HEK293T (cell line): Measurements from ENCODE around the gene ARHGEF35.

Experiments used
- CTCF ChIA-PET: fragments of 350-600 bp; formaldehyde crosslinking; extraction: SDS; loops from one replicate; lab custom pipeline; 2021; ENCODE audit warnings: antibody characterized with exemption, inconsistent platforms; lab: Yijun Ruan, JAX
- POLR2A ChIA-PET: fragments of 350-600 bp; formaldehyde crosslinking; extraction: SDS; loops from one replicate; lab custom pipeline; 2020; ENCODE audit warnings: antibody characterized with exemption, inconsistent platforms; lab: Yijun Ruan, JAX
- DNase-seq: peaks from one replicate; pipeline ENCODE4 v3.0.0; 2012; ENCODE audit warnings: mixed read lengths; ENCODE audit errors: extremely low spot score
- ARNT ChIP-seq: fragments of 450-650 bp; IDR thresholded peaks from 2 replicates; pipeline ENCODE4 v1.6.1; 2017; ENCODE audit warnings: mild to moderate bottlenecking
- BHLHE40 ChIP-seq: fragments of 450-650 bp; IDR thresholded peaks from 2 replicates; pipeline ENCODE4 v1.6.1; 2016; ENCODE audit warnings: mild to moderate bottlenecking, moderate library complexity, borderline replicate concordance
- CTBP1 ChIP-seq: fragments of 450-650 bp; IDR thresholded peaks from 2 replicates; pipeline ENCODE4 v1.6.1; 2016; ENCODE audit warnings: borderline replicate concordance
- ELF4 ChIP-seq: fragments of 450-650 bp; IDR thresholded peaks from 2 replicates; pipeline ENCODE4 v1.6.1; 2017; ENCODE audit warnings: antibody characterized with exemption
- FOXA1 ChIP-seq: fragments of 450-650 bp; IDR thresholded peaks from 2 replicates; pipeline ENCODE4 v1.6.1; 2016; ENCODE audit warnings: mild to moderate bottlenecking
- FOXK2 ChIP-seq: fragments of 450-650 bp; IDR thresholded peaks from 2 replicates; pipeline ENCODE4 v1.6.1; 2016; ENCODE audit warnings: mild to moderate bottlenecking
- FOXM1 ChIP-seq: fragments of 450-650 bp; IDR thresholded peaks from 2 replicates; pipeline ENCODE4 v1.6.1; 2017; ENCODE audit warnings: mild to moderate bottlenecking, borderline replicate concordance
- HDGF ChIP-seq: fragments of 450-650 bp; IDR thresholded peaks from 2 replicates; pipeline ENCODE4 v1.6.1; 2017; ENCODE audit warnings: antibody characterized with exemption, borderline replicate concordance
- L3MBTL2 ChIP-seq: fragments of 450-650 bp; conservative IDR thresholded peaks from 2 replicates; pipeline ENCODE4 v1.6.1; 2016; ENCODE audit warnings: mild to moderate bottlenecking
- LEF1 ChIP-seq: fragments of 450-650 bp; IDR thresholded peaks from 2 replicates; pipeline ENCODE4 v1.6.1; 2017; ENCODE audit warnings: mild to moderate bottlenecking, borderline replicate concordance
- NFRKB ChIP-seq: fragments of 450-650 bp; IDR thresholded peaks from 2 replicates; pipeline ENCODE4 v1.6.1; 2016; ENCODE audit warnings: mild to moderate bottlenecking, moderate library complexity
- PKNOX1 ChIP-seq: fragments of 450-650 bp; IDR thresholded peaks from 2 replicates; pipeline ENCODE4 v1.6.1; 2016
- SP1 ChIP-seq: fragments of 450-650 bp; IDR thresholded peaks from 2 replicates; pipeline ENCODE4 v1.6.1; 2017
- SUZ12 ChIP-seq: fragments of 450-650 bp; IDR thresholded peaks from 2 replicates; pipeline ENCODE4 v1.6.1; 2016; ENCODE audit warnings: mild to moderate bottlenecking
- TARDBP ChIP-seq: fragments of 450-650 bp; IDR thresholded peaks from 2 replicates; pipeline ENCODE4 v1.6.1; 2016
- ZNF384 ChIP-seq: fragments of 450-650 bp; IDR thresholded peaks from 2 replicates; pipeline ENCODE4 v1.6.1; 2016

ARHGEF35 gene

GRCh38 chr7:144148224-144148827, 47.3 kb downstream of the ARHGEF35 start:
- no peak for TF ChIP-seq BHLHE40
- no peak for TF ChIP-seq ELF4
- TF ChIP-seq FOXK2 = no peak
- TF ChIP-seq LEF1 = no peak
- TF ChIP-seq FOXA1 = no peak
- no peak for TF ChIP-seq ARNT
- TF ChIP-seq HDGF = no peak
- TF ChIP-seq SP1 = no peak
- TF ChIP-seq TARDBP = no peak
- TF ChIP-seq FOXM1 = no peak
- no peak for TF ChIP-seq CTBP1
- no peak for TF ChIP-seq NFRKB
- TF ChIP-seq L3MBTL2 = no peak
- no peak for TF ChIP-seq ZNF384
- no peak for DNase-seq
- CTCF ChIA-PET = interaction anchor here (0.9 kb wide), 1 partner anchor 20 kb away, joined by 4 read pairs; no protein-coding TSS in a partner anchor
- POLR2A ChIA-PET = no interaction called here

GRCh38 chr7:144144426-144144825, 51.2 kb downstream of the ARHGEF35 start:
- DNase-seq = no peak
- CTCF ChIA-PET = no interaction called here
- TF ChIP-seq TARDBP (no peak), FOXA1 (no peak), HDGF (no peak), SP1 (no peak), ZNF384 (no peak), CTBP1 (no peak), FOXK2 (no peak), NFRKB (no peak), FOXM1 (no peak)
- POLR2A ChIA-PET = no interaction called here

GRCh38 chr7:144142187-144142586, 53.4 kb downstream of the ARHGEF35 start:
- ChIA-PET POLR2A (no interaction called here), CTCF (no interaction called here)
- no peak for TF ChIP-seq SUZ12
- DNase-seq = no peak

GRCh38 chr7:144137501-144137900, 58.1 kb downstream of the ARHGEF35 start:
- CTCF ChIA-PET = no interaction called here
- POLR2A ChIA-PET = no interaction called here

More at GRCh38 chr7:144137501-144137900, 58.1 kb downstream of the ARHGEF35 start:
- TF ChIP-seq FOXM1 (no peak), CTBP1 (no peak), HDGF (no peak), BHLHE40 (no peak), ZNF384 (no peak), TARDBP (no peak), NFRKB (no peak), L3MBTL2 (no peak), PKNOX1 (no peak), ARNT (no peak), LEF1 (no peak), SP1 (no peak), FOXK2 (no peak)
- no peak for DNase-seq
